AG08396 (cell line): ENCODE results near the gene GPR39.

Source experiments
- DNase-seq: peaks from one replicate; pipeline ENCODE4 v3.0.0; 2012; ENCODE audit warnings: low spot score, mixed read lengths

GPR39 gene

GRCh38 chr2:132642415-132642814 lies 225.8 kb downstream of the GPR39 start:
- DNase-seq, result no peak

- no peak for DNase-seq
Measured at GRCh38 chr2:132645176-132645575, 228.6 kb downstream of the GPR39 start.

- no peak for DNase-seq
Measured at GRCh38 chr2:132645722-132646539, 229.3 kb downstream of the GPR39 start.

DNA sequence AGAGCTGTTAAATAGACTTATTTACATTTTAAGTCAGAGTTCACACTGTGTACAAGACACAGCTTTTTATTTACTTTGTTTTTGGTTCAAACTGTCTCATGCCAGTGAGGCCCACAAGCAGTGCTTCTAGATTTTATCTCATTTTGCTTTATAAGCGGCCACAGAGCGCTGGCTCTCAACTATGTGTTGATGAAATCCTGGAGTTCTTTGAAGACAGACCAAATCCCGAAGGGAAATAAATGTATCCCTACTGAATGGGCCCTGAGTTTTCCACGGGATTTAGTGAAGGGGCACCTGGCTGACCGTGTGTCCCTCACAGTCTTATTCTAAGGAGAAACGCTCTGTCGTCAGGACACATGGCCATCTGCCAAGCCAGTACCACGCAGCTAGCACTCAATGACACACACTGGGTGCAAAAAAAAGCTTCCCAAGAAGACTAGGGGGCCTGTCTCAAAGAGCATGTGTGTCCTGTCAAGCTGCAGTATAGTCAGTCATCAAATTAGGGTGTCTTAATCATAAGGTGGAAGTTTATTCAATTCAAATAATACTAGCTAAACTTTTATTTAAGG lies 230.0 kb downstream of the GPR39 start:
- no peak for DNase-seq

DNA sequence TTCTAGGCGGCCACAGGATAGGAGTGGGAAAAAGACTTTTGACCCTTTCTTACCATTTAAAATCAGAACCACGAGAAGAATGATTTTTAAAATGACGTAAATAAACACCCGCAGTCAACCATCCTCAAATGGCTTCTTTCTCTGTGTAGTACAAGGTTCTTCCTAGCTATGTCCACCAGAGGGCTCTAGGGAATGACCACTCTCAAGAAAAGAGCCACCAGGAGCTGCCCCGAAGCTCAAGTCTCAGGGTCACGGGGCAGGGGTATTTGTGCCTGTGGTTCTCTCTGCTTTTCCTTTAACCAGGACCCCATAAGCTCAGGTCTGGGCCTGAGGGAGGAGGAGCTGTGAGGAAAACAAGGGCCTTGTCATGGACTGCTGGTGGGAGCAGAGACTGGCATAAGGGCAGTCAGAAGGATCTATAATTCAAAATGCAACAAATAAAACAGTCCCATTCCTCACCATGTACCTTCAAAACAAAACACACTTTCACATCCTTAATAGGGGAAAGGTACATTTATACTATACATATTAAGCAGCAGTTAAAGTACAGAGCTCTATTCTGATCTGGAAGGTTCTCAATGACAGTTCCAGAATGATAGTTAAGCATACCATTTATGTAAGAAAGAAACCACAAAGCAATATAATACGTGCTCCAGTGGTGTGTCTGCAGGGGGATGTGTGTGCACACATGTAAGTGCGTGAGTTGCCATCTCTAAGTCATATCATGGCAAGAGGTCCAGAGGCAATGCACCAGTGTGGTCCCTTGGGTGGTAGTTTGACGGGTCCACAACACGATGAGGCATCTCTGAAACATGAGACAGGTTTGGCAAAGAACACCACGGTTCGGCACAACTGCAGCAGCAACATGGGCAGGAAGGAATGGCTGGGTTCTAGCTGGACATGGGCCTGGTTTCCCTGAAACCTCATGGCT lies 234.8 kb downstream of the GPR39 start:
- DNase-seq, result peak; percentile 51

GRCh38 chr2:132652474-132652873 lies 235.9 kb downstream of the GPR39 start:
- DNase-seq, result no peak

DNA sequence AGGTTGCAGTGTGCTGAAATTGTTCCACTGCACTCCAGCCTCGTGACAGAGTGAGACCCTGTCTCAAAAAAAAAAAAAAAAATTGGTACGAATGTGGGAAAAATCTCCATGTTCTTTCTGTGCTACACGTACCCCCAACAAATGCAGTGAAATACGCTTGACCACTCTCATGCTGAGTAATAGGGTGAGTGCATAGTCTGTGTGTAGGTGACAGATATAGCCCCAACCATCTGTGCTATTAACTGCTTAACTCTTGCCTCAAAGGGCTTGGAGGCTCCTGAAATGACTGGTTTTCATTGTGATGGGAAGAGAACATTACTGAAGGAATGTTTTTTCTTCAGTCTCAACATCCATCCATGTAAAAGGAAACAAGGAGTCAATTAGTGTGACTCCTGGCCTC lies 237.7 kb downstream of the GPR39 start:
- no peak for DNase-seq

- no peak for DNase-seq
Measured at GRCh38 chr2:132654968-132655367, 238.4 kb downstream of the GPR39 start.

- DNase-seq, result no peak
Measured at GRCh38 chr2:132656266-132656975, 239.8 kb downstream of the GPR39 start.

- DNase-seq, result no peak
Measured at GRCh38 chr2:132659331-132659730, 242.7 kb downstream of the GPR39 start.

DNA sequence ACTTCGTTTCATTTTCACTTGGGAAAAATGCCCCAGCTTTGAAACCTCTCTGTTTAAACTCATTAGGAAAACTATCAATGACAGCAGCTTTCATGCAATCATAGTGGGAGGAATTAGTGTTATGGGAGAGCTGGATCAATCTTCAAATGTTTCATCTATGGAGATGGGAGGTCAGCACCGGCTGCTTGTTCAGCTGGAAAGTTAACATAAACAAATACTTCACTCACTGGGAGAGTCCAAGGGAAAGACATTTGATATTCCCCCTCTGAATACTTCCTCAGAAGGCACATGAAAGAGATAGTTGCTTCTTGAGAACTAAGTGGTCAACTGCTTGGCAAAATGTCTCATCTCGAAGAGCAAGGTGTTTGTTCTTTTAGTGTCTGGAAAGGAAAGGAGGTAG lies 246.1 kb downstream of the GPR39 start:
- no peak for DNase-seq

DNA sequence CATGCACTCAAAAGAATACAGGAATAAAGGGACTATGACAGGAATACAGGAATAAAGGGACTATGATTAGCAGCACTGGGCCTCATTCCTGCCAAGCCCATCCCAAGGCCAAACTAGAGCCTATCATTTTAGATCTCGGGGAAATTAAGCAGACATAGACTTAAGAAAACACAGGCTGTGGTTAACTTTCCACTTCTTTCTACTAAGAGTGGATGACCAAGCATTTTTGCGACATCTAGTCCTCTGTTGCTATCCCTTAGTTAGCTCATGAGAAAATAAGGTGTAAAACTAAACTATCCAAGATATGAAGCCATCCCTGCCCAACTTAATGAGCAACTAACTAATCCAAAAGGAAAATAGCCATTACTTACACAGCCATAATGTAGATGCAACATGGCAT lies 247.5 kb downstream of the GPR39 start:
- no peak for DNase-seq

GRCh38 chr2:132665401-132666140 lies 249.0 kb downstream of the GPR39 start:
- no peak for DNase-seq

- no peak for DNase-seq
Measured at GRCh38 chr2:132667706-132668105, 251.1 kb downstream of the GPR39 start.

DNA sequence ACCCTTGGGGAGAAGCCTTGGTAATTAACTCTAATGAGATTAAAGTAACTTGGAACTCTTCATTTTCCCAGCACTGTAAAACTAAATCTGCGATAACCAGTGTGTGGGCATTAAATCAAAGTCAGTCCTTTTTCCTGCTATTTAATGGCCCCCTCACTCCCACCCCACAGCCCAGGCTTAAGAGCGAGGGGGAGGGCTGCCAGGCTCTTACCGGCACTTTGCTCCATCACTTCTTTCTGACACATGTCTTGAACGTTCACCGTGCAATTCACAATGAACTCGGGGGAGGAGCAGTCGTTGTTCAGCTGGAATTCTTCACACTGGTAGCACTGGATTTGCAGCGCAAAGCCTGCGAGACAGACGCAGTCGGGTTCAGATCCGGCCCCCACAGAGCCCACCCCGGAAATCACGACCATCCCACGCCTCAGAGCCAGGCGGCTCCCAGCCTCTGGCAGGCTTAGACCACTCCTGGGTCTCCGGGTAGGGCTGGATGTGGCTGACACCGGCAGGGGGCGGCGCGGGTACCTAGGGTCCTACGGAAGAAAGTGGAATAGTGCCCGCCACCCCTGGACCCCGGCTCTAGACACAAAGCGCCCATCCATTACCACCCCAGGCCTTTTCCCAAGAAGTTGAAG lies 251.7 kb downstream of the GPR39 start:
- DNase-seq, result no peak

- DNase-seq, result peak; percentile 31
Measured at GRCh38 chr2:132668987-132669907, 252.6 kb downstream of the GPR39 start.

DNA sequence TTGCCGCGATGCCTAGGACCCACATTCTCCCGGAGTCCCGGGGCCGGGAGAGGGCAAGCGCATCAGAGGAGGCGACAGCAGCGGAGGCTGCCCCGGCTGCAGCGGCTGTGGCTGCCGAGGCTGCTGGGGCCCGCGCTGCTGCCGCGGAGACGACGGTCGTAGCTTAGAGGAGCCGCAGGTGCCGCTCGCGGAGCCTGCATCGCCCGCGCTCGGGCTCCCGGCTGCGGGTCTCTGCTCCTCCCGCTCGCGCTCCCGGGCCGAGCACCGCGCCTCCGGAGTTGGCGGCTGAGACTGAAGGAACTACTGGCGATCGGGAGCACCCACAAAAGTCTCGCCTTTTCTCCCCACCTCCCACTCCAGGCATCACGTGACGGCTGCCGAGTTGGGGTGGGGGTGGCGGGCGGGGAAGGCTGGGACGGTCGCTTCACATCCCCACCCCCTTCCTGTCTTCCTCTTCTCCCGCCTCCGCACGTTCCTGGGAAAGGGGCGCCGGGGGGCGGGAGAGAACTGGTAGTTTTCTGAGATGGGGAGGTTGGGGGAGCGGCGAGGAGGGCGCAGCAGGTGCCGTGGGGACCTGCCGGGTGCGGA lies 253.4 kb downstream of the GPR39 start, which contains the start of gene LYPD1:
Gene LYPD1, minus strand, starts transcription at position 298 of the 588 bp plus-strand sequence. Its CDS starts 273 bp downstream, at position 25.
- peak; percentile 47 for DNase-seq

DNA sequence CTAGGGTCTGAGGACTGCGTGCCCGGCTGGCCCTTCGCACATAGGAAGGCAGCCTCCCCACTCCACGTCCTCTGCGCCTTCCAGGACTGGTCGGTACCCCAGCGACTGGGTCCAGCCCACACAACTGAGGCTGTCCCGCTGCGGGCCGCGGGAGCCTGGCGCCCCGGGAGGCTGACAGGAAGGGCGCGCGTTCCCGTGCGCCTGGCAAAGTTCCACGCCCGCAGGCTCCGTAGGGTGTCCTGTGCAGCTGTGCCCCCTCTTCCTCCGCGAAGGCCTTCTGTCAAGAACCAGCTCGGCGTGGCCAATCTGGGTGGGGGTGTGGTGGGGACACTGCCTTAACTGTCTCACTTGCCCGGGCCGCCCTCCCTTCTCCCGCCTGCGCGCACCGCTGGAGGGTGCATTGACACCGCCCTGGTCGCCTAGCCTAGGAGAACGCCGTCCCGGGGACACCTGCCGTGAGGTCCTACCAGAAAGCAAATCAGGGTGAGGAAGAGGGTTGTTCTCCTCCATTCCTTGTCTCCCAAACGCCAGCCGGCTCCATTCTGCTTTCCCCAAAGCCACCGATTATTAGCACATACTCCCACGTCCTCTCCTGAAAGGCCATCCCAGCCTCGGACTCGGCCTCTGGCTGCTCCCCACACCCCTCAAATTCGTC lies 254.0 kb downstream of the GPR39 start:
- DNase-seq, result peak; percentile 29
